GM23338 (cell line): ENCODE measurements around the gene LMO7. TPM values are rescaled to one million over a fixed set of nuclear protein-coding genes. Genes with fewer than 3 reads are reported as not detected.
A peak's percentile ranks its signal among the peaks of the same experiment; 100 is the strongest.

Source experiments
- ATAC-seq: fragments of 200-7000 bp; cut with Tn5 transposase; 3 replicates; pipeline ENCODE4 v1.9.1; 2020
- DNase-seq: peaks from one replicate; pipeline ENCODE4 v3.0.0-alpha.2; 2015; ENCODE audit warnings: low spot score
- H2AFZ ChIP-seq: fragments of 200-600 bp; sonication (generic); 2 replicates; pipeline ENCODE4 v1.8.0; 2016; ENCODE audit warnings: antibody characterized with exemption, mild to moderate bottlenecking, moderate library complexity
- H3F3A ChIP-seq: fragments of 200-600 bp; sonication (generic); replicated peaks from 2 replicates; pipeline ENCODE4 v1.8.0; 2017; ENCODE audit warnings: antibody characterized with exemption, mixed run types, low read depth
- H3K27ac ChIP-seq: fragments of 200-600 bp; sonication (generic); 2 replicates; pipeline ENCODE4 v1.6.1; 2016; ENCODE audit warnings: low read depth
- H3K27me3 ChIP-seq: fragments of 200-600 bp; sonication (generic); 2 replicates; pipeline ENCODE4 v1.8.0; 2016; ENCODE audit warnings: mild to moderate bottlenecking, mixed run types, moderate library complexity; ENCODE audit not compliant: insufficient read depth
- H3K36me3 ChIP-seq: fragments of 200-600 bp; sonication (generic); 2 replicates; pipeline ENCODE4 v1.8.0; 2016; ENCODE audit warnings: mild to moderate bottlenecking; ENCODE audit not compliant: insufficient read depth
- H3K4me1 ChIP-seq: fragments of 200-600 bp; sonication (generic); 2 replicates; pipeline ENCODE4 v1.8.0; 2016; ENCODE audit warnings: mild to moderate bottlenecking, moderate library complexity; ENCODE audit not compliant: insufficient read depth
- H3K4me2 ChIP-seq: fragments of 200-600 bp; sonication (generic); 2 replicates; pipeline ENCODE4 v1.7.1; 2017; ENCODE audit warnings: mixed run types
- H3K4me3 ChIP-seq: fragments of 200-600 bp; sonication (generic); 2 replicates; pipeline ENCODE4 v1.6.1; 2016; ENCODE audit warnings: mixed run types
- H3K79me2 ChIP-seq: fragments of 200-600 bp; sonication (generic); replicated peaks from 2 replicates; pipeline ENCODE4 v1.8.0; 2017; ENCODE audit warnings: mild to moderate bottlenecking; ENCODE audit not compliant: insufficient read depth
- H3K9me2 ChIP-seq: fragments of 200-600 bp; sonication (generic); 2 replicates; pipeline ENCODE4 v1.8.0; 2017; ENCODE audit not compliant: insufficient read depth
- H4K20me1 ChIP-seq: fragments of 200-600 bp; sonication (generic); replicated peaks from 2 replicates; pipeline ENCODE4 v1.8.0; 2017; ENCODE audit warnings: mild to moderate bottlenecking; ENCODE audit not compliant: insufficient read depth
- H3K27ac Mint-ChIP-seq: 2 replicates; pipeline ENCODE4 v1.8.0; 2020; ENCODE audit warnings: inconsistent platforms, mild to moderate bottlenecking, moderate library complexity, mixed read lengths
- H3K27me3 Mint-ChIP-seq: 3 replicates; pipeline ENCODE4 v1.8.0; 2022; ENCODE audit warnings: low read depth, mild to moderate bottlenecking, moderate library complexity, mixed read lengths, inconsistent platforms; ENCODE audit not compliant: insufficient read depth, poor library complexity
- H3K36me3 Mint-ChIP-seq: 3 replicates; pipeline ENCODE4 v1.8.0; 2021; ENCODE audit warnings: low read depth, mild to moderate bottlenecking, inconsistent platforms, moderate library complexity, mixed read lengths
- H3K4me1 Mint-ChIP-seq: 3 replicates; pipeline ENCODE4 v1.8.0; 2020; ENCODE audit warnings: mild to moderate bottlenecking, inconsistent platforms, mixed read lengths
- H3K4me3 Mint-ChIP-seq: 3 replicates; pipeline ENCODE4 v1.8.0; 2021; ENCODE audit warnings: moderate library complexity, mild to moderate bottlenecking, inconsistent platforms, mixed read lengths
- H3K9me3 Mint-ChIP-seq: 3 replicates; pipeline ENCODE4 v1.8.0; 2020; ENCODE audit warnings: moderate library complexity, mild to moderate bottlenecking, inconsistent platforms, mixed read lengths
- CREB1 ChIP-seq: fragments of 250-450 bp; sonication (Bioruptor Pico); IDR thresholded peaks from 2 replicates; pipeline ENCODE4 v1.5.0; 2020; ENCODE audit warnings: low read depth, mild to moderate bottlenecking, moderate library complexity
- EZH2 ChIP-seq: fragments of 200-600 bp; sonication (generic); IDR thresholded peaks from one replicate; pipeline ENCODE4 v1.8.0; 2017; ENCODE audit warnings: antibody characterized with exemption, mild to moderate bottlenecking, low read depth; ENCODE audit not compliant: unreplicated experiment
- EZH2phosphoT487 ChIP-seq: fragments of 200-600 bp; sonication (generic); IDR thresholded peaks from one replicate; pipeline ENCODE4 v1.8.1; 2018; ENCODE audit warnings: antibody characterized with exemption; ENCODE audit not compliant: unreplicated experiment
- JUNB ChIP-seq: IDR thresholded peaks from one replicate; pipeline ENCODE4 v1.6.1; 2016; ENCODE audit warnings: antibody characterized with exemption; ENCODE audit not compliant: unreplicated experiment
- NANOG ChIP-seq: IDR thresholded peaks from 2 replicates; pipeline ENCODE4 v1.6.1; 2016; ENCODE audit warnings: antibody characterized with exemption, borderline replicate concordance
- POLR2AphosphoS5 ChIP-seq: IDR thresholded peaks from 2 replicates; pipeline ENCODE4 v1.6.1; 2016; ENCODE audit warnings: antibody characterized with exemption, low read depth
- STAT1 ChIP-seq: IDR thresholded peaks from one replicate; pipeline ENCODE4 v1.6.1; 2016; ENCODE audit warnings: antibody characterized with exemption; ENCODE audit not compliant: unreplicated experiment
- ZNF114 ChIP-seq: fragments of 250-450 bp; sonication (Bioruptor Pico); IDR thresholded peaks from 2 replicates; pipeline ENCODE4 v1.5.0; 2020; ENCODE audit warnings: mild to moderate bottlenecking, moderate library complexity
- ZNF331 ChIP-seq: fragments of 250-450 bp; sonication (Bioruptor Pico); IDR thresholded peaks from 2 replicates; pipeline ENCODE4 v1.5.0; 2020; ENCODE audit warnings: low read depth, mild to moderate bottlenecking, moderate library complexity
- polyA plus RNA-seq: library from polyadenylated mRNA; unstranded; fragments of >200 nt; fragmentation: Nextera tagmentation; extraction: Ambion mirVana; gene quantifications from 2 replicates; pipeline ENCODE4 v1.2.1, GENCODE V29; 2016
- total RNA-seq: library from RNA; depleted of rRNA; stranded (reverse); fragments of >200 nt; shearing (Covaris generic); gene quantifications from 2 replicates; pipeline ENCODE4 v1.2.3, GENCODE V29; 2014
- TF ChIP-seq, protein P1 (sequence below): fragments of 250-450 bp; sonication (Bioruptor Pico); IDR thresholded peaks from 2 replicates; pipeline ENCODE4 v1.5.0; 2020; ENCODE audit warnings: mild to moderate bottlenecking, moderate library complexity
- TF ChIP-seq, protein P2 (sequence below): IDR thresholded peaks from 2 replicates; pipeline ENCODE4 v1.6.1; 2016; ENCODE audit warnings: antibody characterized with exemption
- TF ChIP-seq, protein P3 (sequence below), 2 experiments: fragments of 200-600 bp in 1 of 2; sonication (generic) in 1 of 2; conservative IDR thresholded peaks; 2 replicates each; pipeline versions ENCODE4 v1.5.1 to v1.6.1; 2016 to 2017; ENCODE audit warnings: antibody characterized with exemption in 2 of 2, low read depth in 2 of 2, mild to moderate bottlenecking in 2 of 2, moderate library complexity in 1 of 2
- TF ChIP-seq, protein P4 (sequence below): IDR thresholded peaks from one replicate; pipeline ENCODE4 v1.6.1; 2018; ENCODE audit warnings: antibody characterized with exemption; ENCODE audit not compliant: unreplicated experiment

LMO7 gene
- total and polyA plus RNA-seq, 2 experiments from 2014 or later = 22.3 to 26.9 TPM

DNA sequence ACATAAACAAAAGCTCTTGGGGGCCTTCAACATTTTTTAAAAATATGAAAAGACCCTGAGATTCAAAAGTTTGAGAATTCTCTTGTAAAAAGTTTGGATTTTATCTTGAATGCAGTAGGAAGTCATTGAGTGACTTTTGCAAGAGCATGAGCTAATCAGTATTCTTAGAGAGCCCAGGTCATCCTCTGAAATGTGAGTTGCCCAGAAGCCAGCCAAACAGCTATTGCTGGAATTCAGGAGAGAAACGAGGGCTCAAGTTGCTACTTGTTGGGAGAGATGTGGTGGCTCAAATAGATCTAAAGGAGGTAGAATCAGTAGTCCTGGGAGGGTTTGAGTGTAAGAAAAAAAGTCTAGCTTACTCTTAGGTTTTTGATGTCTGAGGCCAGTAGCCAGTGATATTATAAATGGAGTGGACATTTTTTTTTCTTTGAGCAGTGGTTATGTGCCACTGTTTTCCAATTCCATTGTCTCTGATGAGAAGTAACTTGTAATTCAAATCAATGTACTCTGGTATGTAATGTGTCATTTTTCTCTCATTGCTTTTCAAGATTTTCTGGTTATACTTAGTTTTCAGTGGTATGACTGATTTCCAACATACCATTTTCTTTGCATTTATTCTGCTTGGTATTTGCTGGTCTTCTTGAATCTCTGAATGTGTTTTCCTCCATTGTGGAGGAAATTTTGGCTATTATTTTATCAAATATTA lies 30.7 kb downstream of the LMO7 start:
- ATAC-seq = no peak
- Mint-ChIP-seq H3K9me3 (no peaks in the 10 kb centered on the region), H3K27me3 (peaks cover 2% of the 10 kb centered on the region), H3K27ac (no peak overlapping the region), H3K36me3 (no peaks in the 10 kb centered on the region), H3K4me3 (no peak overlapping the region), H3K4me1 (no peaks in the 10 kb centered on the region; the same call in 2 of the 3 replicates)
- Histone ChIP-seq H3K79me2 (no peaks in the 10 kb centered on the region), H3K4me1 (no peaks in the 10 kb centered on the region), H3K27ac (no peak overlapping the region), H3K4me2 (no peak overlapping the region), H3K4me3 (no peak overlapping the region), H3K9me2 (no peaks in the 10 kb centered on the region), H3F3A (no peaks in the 10 kb centered on the region), H2AFZ (no peak overlapping the region), H3K36me3 (no peaks in the 10 kb centered on the region), H4K20me1 (no peaks in the 10 kb centered on the region), H3K27me3 (no peaks in the 10 kb centered on the region)
- TF ChIP-seq, protein P1, sequence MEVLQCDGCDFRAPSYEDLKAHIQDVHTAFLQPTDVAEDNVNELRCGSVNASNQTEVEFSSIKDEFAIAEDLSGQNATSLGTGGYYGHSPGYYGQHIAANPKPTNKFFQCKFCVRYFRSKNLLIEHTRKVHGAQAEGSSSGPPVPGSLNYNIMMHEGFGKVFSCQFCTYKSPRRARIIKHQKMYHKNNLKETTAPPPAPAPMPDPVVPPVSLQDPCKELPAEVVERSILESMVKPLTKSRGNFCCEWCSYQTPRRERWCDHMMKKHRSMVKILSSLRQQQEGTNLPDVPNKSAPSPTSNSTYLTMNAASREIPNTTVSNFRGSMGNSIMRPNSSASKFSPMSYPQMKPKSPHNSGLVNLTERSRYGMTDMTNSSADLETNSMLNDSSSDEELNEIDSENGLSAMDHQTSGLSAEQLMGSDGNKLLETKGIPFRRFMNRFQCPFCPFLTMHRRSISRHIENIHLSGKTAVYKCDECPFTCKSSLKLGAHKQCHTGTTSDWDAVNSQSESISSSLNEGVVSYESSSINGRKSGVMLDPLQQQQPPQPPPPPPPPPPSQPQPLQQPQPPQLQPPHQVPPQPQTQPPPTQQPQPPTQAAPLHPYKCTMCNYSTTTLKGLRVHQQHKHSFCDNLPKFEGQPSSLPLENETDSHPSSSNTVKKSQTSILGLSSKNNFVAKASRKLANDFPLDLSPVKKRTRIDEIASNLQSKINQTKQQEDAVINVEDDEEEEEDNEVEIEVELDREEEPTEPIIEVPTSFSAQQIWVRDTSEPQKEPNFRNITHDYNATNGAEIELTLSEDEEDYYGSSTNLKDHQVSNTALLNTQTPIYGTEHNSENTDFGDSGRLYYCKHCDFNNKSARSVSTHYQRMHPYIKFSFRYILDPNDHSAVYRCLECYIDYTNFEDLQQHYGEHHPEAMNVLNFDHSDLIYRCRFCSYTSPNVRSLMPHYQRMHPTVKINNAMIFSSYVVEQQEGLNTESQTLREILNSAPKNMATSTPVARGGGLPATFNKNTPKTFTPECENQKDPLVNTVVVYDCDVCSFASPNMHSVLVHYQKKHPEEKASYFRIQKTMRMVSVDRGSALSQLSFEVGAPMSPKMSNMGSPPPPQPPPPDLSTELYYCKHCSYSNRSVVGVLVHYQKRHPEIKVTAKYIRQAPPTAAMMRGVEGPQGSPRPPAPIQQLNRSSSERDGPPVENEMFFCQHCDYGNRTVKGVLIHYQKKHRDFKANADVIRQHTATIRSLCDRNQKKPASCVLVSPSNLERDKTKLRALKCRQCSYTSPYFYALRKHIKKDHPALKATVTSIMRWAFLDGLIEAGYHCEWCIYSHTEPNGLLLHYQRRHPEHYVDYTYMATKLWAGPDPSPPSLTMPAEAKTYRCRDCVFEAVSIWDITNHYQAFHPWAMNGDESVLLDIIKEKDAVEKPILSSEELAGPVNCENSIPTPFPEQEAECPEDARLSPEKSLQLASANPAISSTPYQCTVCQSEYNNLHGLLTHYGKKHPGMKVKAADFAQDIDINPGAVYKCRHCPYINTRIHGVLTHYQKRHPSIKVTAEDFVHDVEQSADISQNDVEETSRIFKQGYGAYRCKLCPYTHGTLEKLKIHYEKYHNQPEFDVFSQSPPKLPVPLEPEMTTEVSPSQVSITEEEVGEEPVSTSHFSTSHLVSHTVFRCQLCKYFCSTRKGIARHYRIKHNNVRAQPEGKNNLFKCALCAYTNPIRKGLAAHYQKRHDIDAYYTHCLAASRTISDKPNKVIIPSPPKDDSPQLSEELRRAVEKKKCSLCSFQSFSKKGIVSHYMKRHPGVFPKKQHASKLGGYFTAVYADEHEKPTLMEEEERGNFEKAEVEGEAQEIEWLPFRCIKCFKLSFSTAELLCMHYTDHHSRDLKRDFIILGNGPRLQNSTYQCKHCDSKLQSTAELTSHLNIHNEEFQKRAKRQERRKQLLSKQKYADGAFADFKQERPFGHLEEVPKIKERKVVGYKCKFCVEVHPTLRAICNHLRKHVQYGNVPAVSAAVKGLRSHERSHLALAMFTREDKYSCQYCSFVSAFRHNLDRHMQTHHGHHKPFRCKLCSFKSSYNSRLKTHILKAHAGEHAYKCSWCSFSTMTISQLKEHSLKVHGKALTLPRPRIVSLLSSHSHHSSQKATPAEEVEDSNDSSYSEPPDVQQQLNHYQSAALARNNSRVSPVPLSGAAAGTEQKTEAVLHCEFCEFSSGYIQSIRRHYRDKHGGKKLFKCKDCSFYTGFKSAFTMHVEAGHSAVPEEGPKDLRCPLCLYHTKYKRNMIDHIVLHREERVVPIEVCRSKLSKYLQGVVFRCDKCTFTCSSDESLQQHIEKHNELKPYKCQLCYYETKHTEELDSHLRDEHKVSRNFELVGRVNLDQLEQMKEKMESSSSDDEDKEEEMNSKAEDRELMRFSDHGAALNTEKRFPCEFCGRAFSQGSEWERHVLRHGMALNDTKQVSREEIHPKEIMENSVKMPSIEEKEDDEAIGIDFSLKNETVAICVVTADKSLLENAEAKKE (CRISPR knock-in tag) = no peak
- TF ChIP-seq CREB1 = no peak
- TF ChIP-seq, protein P2, sequence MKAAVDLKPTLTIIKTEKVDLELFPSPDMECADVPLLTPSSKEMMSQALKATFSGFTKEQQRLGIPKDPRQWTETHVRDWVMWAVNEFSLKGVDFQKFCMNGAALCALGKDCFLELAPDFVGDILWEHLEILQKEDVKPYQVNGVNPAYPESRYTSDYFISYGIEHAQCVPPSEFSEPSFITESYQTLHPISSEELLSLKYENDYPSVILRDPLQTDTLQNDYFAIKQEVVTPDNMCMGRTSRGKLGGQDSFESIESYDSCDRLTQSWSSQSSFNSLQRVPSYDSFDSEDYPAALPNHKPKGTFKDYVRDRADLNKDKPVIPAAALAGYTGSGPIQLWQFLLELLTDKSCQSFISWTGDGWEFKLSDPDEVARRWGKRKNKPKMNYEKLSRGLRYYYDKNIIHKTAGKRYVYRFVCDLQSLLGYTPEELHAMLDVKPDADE = no peak
- TF ChIP-seq, protein P3, sequence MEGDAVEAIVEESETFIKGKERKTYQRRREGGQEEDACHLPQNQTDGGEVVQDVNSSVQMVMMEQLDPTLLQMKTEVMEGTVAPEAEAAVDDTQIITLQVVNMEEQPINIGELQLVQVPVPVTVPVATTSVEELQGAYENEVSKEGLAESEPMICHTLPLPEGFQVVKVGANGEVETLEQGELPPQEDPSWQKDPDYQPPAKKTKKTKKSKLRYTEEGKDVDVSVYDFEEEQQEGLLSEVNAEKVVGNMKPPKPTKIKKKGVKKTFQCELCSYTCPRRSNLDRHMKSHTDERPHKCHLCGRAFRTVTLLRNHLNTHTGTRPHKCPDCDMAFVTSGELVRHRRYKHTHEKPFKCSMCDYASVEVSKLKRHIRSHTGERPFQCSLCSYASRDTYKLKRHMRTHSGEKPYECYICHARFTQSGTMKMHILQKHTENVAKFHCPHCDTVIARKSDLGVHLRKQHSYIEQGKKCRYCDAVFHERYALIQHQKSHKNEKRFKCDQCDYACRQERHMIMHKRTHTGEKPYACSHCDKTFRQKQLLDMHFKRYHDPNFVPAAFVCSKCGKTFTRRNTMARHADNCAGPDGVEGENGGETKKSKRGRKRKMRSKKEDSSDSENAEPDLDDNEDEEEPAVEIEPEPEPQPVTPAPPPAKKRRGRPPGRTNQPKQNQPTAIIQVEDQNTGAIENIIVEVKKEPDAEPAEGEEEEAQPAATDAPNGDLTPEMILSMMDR (conservative IDR thresholded peaks at IDR 0.05; ENCODE audit: low read depth in 2 of 2) = no peak
- TF ChIP-seq EZH2 = no peak
- no peak for TF ChIP-seq EZH2phosphoT487
- no peak for TF ChIP-seq NANOG
- no peak for TF ChIP-seq POLR2AphosphoS5
- TF ChIP-seq, protein P4, sequence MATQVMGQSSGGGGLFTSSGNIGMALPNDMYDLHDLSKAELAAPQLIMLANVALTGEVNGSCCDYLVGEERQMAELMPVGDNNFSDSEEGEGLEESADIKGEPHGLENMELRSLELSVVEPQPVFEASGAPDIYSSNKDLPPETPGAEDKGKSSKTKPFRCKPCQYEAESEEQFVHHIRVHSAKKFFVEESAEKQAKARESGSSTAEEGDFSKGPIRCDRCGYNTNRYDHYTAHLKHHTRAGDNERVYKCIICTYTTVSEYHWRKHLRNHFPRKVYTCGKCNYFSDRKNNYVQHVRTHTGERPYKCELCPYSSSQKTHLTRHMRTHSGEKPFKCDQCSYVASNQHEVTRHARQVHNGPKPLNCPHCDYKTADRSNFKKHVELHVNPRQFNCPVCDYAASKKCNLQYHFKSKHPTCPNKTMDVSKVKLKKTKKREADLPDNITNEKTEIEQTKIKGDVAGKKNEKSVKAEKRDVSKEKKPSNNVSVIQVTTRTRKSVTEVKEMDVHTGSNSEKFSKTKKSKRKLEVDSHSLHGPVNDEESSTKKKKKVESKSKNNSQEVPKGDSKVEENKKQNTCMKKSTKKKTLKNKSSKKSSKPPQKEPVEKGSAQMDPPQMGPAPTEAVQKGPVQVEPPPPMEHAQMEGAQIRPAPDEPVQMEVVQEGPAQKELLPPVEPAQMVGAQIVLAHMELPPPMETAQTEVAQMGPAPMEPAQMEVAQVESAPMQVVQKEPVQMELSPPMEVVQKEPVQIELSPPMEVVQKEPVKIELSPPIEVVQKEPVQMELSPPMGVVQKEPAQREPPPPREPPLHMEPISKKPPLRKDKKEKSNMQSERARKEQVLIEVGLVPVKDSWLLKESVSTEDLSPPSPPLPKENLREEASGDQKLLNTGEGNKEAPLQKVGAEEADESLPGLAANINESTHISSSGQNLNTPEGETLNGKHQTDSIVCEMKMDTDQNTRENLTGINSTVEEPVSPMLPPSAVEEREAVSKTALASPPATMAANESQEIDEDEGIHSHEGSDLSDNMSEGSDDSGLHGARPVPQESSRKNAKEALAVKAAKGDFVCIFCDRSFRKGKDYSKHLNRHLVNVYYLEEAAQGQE = no peak
- TF ChIP-seq ZNF114 = no peak
- TF ChIP-seq JUNB = no peak
- TF ChIP-seq STAT1 = no peak
- TF ChIP-seq ZNF331 (CRISPR knock-in tag) = no peak
- peak; percentile 49 for DNase-seq
